Upper lobe of right lung (tissue), 1 donor: ENCODE measurements around the gene CD72. TPM values are rescaled to one million over a fixed set of nuclear protein-coding genes. Genes with fewer than 3 reads are reported as not detected.
A peak's percentile ranks its signal among the peaks of the same experiment; 100 is the strongest.
"Not testable (repeated sequence)": the region's sequence is repeated elsewhere in the genome, so short reads cannot be mapped to it uniquely, and the experiment has no call there.

ENCODE experiments used
- ATAC-seq: fragments of 200-7000 bp; cut with Tn5 transposase; one replicate; pipeline ENCODE4 v1.9.1; 2020; ENCODE audit warnings: mild to moderate bottlenecking, moderate library complexity
- DNase-seq: peaks from one replicate; pipeline ENCODE4 v3.0.0-alpha.2; 2020
- H3K27ac ChIP-seq: fragments of 200-600 bp; one replicate; pipeline ENCODE4 v1.8.0; 2022
- H3K27me3 ChIP-seq: fragments of 200-600 bp; one replicate; pipeline ENCODE4 v1.8.0; 2022; ENCODE audit warnings: mild to moderate bottlenecking
- H3K36me3 ChIP-seq: fragments of 200-600 bp; one replicate; pipeline ENCODE4 v1.8.0; 2022
- H3K4me1 ChIP-seq: fragments of 200-600 bp; one replicate; pipeline ENCODE4 v1.8.0; 2022
- H3K4me3 ChIP-seq: fragments of 200-600 bp; one replicate; pipeline ENCODE4 v1.8.0; 2022; ENCODE audit warnings: mild to moderate bottlenecking
- H3K9me3 ChIP-seq: fragments of 200-600 bp; one replicate; pipeline ENCODE4 v1.8.0; 2022
- intact Hi-C: fragments of 100-400 bp; cut with DNase I; formaldehyde crosslinking; loops from one replicate; pipeline ENCODE4 v1.11.0; 2022
- total RNA-seq: library from RNA; stranded (reverse); fragmentation: NEBNext Ultra II Directional; extraction: Animal tissue kit (Norgen Biotek cat#: 25700); gene quantifications from one replicate; pipeline ENCODE4 v1.2.1, GENCODE V29; 2021
- TF ChIP-seq, protein P1 (sequence below): fragments of 200-600 bp; IDR thresholded peaks from one replicate; pipeline ENCODE4 v1.8.0; 2022; ENCODE audit warnings: antibody characterized with exemption
- donor health status: DM: no; HTN: yes; CAD: no; lungs with severe emphysema.

CD72 gene
- total RNA-seq, 1 donor from 2014 or later = 3.0 TPM

GRCh38 chr9:35636877-35637246 is 18.6 kb upstream of the CD72 start:
- H3K4me3 ChIP-seq, intact Hi-C loops: not testable (repeated sequence)
- peak overlapping the region; percentile 49 for H3K27ac ChIP-seq

GRCh38 chr9:35636135-35636876 is 18.1 kb upstream of the CD72 start:
- TF ChIP-seq, protein P1, sequence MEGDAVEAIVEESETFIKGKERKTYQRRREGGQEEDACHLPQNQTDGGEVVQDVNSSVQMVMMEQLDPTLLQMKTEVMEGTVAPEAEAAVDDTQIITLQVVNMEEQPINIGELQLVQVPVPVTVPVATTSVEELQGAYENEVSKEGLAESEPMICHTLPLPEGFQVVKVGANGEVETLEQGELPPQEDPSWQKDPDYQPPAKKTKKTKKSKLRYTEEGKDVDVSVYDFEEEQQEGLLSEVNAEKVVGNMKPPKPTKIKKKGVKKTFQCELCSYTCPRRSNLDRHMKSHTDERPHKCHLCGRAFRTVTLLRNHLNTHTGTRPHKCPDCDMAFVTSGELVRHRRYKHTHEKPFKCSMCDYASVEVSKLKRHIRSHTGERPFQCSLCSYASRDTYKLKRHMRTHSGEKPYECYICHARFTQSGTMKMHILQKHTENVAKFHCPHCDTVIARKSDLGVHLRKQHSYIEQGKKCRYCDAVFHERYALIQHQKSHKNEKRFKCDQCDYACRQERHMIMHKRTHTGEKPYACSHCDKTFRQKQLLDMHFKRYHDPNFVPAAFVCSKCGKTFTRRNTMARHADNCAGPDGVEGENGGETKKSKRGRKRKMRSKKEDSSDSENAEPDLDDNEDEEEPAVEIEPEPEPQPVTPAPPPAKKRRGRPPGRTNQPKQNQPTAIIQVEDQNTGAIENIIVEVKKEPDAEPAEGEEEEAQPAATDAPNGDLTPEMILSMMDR = no peak
- intact Hi-C loops = no loop called here
- H3K27me3 ChIP-seq = no peaks in the 10 kb centered on the region
- ATAC-seq (peak; percentile 65), DNase-seq (no peak)
- H3K36me3 ChIP-seq = no peaks in the 10 kb centered on the region
- no peaks in the 10 kb centered on the region for H3K9me3 ChIP-seq
- no peak overlapping the region for H3K4me3 ChIP-seq
- H3K4me1 ChIP-seq = peaks cover 21% of the 10 kb centered on the region
- H3K27ac ChIP-seq = peak overlapping the region; percentile 49

More at GRCh38 chr9:35636877-35637246, 18.6 kb upstream of the CD72 start:
- H3K36me3 ChIP-seq, H3K9me3 ChIP-seq, H3K27me3 ChIP-seq, DNase-seq, ATAC-seq: not testable (repeated sequence)
- peaks cover 21% of the 10 kb centered on the region for H3K4me1 ChIP-seq

- TF ChIP-seq, protein P1 = no peak
- DNase-seq (no peak), ATAC-seq (peak; percentile 48)
- no peak overlapping the region for H3K4me3 ChIP-seq
- no peaks in the 10 kb centered on the region for H3K9me3 ChIP-seq
- intact Hi-C loops = no loop called here
- peaks cover 21% of the 10 kb centered on the region for H3K4me1 ChIP-seq
- H3K36me3 ChIP-seq = no peaks in the 10 kb centered on the region
- peak overlapping the region; percentile 15 for H3K27ac ChIP-seq
- no peaks in the 10 kb centered on the region for H3K27me3 ChIP-seq
These were observed 17.5 kb upstream of the CD72 start for GRCh38 chr9:35635730-35636129.

- Histone ChIP-seq H3K4me3 (no peak overlapping the region), H3K4me1 (no peaks in the 10 kb centered on the region), H3K36me3 (no peaks in the 10 kb centered on the region), H3K9me3 (no peaks in the 10 kb centered on the region), H3K27me3 (no peaks in the 10 kb centered on the region), H3K27ac (no peak overlapping the region)
- DNase-seq (no peak), ATAC-seq (no peak)
- intact Hi-C loops = no loop called here
- TF ChIP-seq, protein P1 = no peak
These were observed 11.4 kb upstream of the CD72 start for GRCh38 chr9:35629597-35629996.

DNA sequence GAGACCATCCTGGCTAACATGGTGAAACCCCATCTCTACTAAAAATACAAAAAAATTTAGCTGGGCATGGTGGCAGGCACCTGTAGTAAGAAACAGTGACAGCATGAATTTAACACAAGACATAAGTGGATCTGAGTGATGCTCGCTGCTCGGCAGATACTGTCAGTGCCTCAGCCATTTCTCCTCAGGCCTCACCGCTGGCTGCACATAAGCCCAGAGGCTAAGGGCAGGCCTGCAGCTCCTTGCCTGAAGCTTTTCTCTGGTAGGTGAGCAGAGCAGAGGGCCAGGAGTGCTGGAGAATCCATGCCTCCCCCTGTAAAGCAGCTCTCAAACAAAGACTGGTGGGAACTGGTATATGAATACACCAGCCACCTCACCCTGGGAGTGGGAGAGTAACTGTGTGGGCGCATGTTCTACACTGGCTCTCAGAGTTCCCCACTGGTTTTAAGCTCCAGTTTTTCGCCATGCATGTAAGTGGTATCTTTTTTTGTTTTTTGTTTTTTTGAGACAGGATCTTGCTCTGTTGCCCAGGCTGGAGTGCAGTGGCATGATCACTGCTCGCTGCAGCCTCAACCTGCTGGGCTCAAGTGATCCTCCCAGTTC is 10.3 kb upstream of the CD72 start:
- Histone ChIP-seq H3K27me3 (no peaks in the 10 kb centered on the region), H3K27ac (no peak overlapping the region), H3K4me3 (no peak overlapping the region), H3K9me3 (no peaks in the 10 kb centered on the region), H3K36me3 (no peaks in the 10 kb centered on the region), H3K4me1 (no peaks in the 10 kb centered on the region)
- no peak for DNase-seq
- ATAC-seq = no peak
- intact Hi-C loops = no loop called here
- TF ChIP-seq, protein P1 = no peak

DNA sequence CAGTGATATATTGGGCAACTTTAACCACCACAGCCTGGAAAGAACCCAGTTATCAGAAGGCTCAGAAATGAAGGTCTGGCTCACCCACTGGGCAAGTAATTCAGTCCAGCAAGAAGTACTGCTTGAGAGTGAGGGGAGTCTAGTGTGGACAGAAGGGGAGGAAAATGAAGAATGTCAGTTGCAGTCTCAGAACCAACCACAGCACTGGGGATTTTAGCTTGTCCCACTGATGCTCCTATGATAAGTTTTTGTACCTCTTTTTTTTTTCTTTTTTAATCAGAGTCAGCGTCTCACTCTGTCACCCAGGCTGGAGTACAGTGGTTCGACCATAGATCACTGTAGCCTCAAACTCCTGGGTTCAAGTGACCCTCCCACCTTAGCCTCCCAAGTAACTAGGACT is 9.4 kb upstream of the CD72 start:
- TF ChIP-seq, protein P1 = no peak
- Histone ChIP-seq H3K4me1 (no peaks in the 10 kb centered on the region), H3K27me3 (no peaks in the 10 kb centered on the region), H3K36me3 (no peaks in the 10 kb centered on the region), H3K9me3 (no peaks in the 10 kb centered on the region), H3K27ac (no peak overlapping the region), H3K4me3 (no peak overlapping the region)
- intact Hi-C loops = no loop called here
- no peak for DNase-seq
- ATAC-seq = no peak
